Neural progenitor cell (in vitro differentiated cells): ENCODE measurements around the gene SMARCD3.

Experiments used
- CTCF ChIP-seq: fragments of 200-600 bp; sonication (generic); IDR thresholded peaks from 2 replicates; pipeline ENCODE4 v1.5.1; 2017; ENCODE audit warnings: antibody characterized with exemption, mild to moderate bottlenecking
- EZH2 ChIP-seq: fragments of 200-600 bp; sonication (generic); IDR thresholded peaks from 2 replicates; pipeline ENCODE4 v1.6.1; 2017; ENCODE audit warnings: antibody characterized with exemption, mild to moderate bottlenecking, moderate library complexity
- EZH2phosphoT487 ChIP-seq: fragments of 200-600 bp; sonication (generic); IDR thresholded peaks from 2 replicates; pipeline ENCODE4 v1.6.1; 2017; ENCODE audit warnings: antibody characterized with exemption

- TF ChIP-seq CTCF (no peak), EZH2 (no peak), EZH2phosphoT487 (no peak)
These were observed 13.3 kb downstream of the SMARCD3 start for GRCh38 chr7:151235091-151235787.
